T47D (cell line): ENCODE measurements around the gene SNAP25.

Source experiments
- DNase-seq, 2 experiments: peaks; one replicate each; pipeline versions ENCODE4 v3.0.0 to v3.0.0-alpha.2; 2011 to 2012; ENCODE audit warnings: low read depth in 1 of 2, low spot score in 1 of 2
- JUND ChIP-seq: IDR thresholded peaks from 2 replicates; pipeline ENCODE4 v1.6.1; 2012; ENCODE audit warnings: low read depth
- in situ Hi-C: cut with HindIII; loops from 2 replicates; pipeline ENCODE4 v1.10.0; 2016; ENCODE audit warnings: low sequenced_read_pairs, low pct_unique_long_range_greater_than_20kb

SNAP25 gene

DNA sequence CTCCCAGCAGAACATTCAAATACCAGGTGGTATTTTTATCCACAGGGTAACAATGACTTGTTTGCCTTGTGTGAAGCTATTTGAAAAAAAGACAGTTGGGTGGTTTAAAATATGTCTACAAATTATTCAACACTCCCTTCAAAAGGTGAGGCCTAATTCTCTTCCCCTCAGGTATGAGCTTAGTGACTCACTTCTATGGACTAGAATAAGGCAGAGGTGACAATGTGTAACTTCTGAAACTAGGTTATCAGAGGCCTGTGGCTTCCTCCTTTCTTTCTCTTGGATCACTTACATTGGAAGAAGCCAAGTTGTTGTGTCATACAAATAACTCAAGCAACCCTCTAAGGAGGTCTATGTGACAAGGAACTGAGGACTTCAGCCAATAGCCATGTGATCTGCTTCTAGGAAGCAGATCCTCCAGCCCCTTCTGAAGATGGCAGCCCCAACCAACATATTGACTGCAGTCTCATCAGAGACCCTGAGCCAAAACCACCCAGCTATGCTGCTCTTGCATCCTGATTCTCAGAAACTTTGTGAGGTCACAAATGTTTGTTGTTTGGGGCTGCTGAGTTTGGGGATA lies 102.6 kb downstream of the SNAP25 start:
- DNase-seq = no peak
- TF ChIP-seq JUND = no peak
- in situ Hi-C loops = no loop called here

- no peak for DNase-seq
- in situ Hi-C loops = no loop called here
- TF ChIP-seq JUND = no peak
These were observed 103.7 kb downstream of the SNAP25 start for GRCh38 chr20:10322073-10323012.

DNA sequence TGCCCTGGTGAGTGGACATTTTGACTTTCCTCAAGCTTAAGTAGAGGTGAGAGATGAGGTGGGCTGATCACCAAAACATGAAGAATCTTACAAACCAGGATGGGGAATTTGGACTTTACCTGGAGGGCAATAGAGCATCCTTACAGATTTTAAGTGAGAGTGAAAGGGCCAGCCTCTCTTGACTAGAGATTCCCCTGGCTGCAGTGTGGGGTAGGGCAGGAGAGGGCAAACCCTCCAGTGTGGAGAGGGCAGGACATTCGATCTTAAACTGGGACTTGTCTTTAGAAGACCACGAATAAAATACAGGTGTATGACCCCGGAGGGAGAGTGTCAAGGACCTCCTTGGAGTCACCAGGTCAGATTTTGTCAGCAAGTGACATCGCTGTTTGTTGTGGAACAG lies 105.1 kb downstream of the SNAP25 start:
- TF ChIP-seq JUND = no peak
- in situ Hi-C loops = no loop called here
- no peak for DNase-seq

GRCh38 chr20:10324198-10324847 lies 105.7 kb downstream of the SNAP25 start:
- in situ Hi-C loops = no loop called here
- no peak for DNase-seq
- TF ChIP-seq JUND = no peak

DNA sequence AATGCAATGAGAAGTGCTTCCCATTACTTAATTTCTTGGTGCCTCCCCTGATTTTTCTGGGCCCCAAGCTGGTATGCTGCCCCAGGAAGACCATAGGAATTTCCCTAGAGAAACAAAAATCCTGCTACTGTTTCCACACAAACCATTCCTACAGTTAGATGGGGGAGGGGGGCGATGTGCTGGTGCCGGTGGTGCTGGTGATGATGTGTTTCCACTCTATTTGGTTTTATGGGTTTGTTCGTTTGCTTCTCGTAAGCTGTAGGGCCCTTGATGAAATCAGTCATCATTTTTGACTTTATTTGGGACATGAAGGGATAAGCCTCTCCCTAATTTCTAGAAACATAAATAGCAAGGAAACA lies 110.2 kb downstream of the SNAP25 start:
- TF ChIP-seq JUND = no peak
- in situ Hi-C loops = no loop called here
- no peak for DNase-seq

DNA sequence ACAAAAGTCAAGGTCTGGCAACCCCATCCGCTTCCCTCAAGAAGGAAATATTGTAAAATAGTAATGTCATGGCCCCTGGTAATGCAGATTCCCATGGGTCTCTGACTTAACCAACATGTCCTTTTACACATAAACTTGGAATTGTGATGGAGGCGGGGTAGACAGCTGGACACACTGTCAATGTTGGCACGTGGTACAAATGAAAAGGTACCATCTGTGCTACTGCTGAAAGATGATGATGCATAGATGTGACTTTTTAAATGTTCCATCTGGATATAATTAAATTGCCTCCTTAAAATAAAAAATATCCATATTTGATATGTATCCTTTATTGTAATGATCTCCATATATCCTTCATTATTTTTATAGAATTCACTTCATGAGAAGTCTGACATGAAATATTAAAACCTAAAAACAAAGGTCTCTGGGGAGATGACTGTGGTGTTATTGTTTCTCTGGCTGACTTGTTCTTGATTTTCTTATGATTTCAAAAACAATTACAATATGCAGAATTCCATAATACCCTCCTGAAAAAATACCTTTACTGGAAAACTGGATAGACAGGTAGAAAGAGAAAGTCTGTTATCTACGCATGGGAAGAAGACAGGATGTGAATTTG lies 110.9 kb downstream of the SNAP25 start:
- in situ Hi-C loops = no loop called here
- no peak for DNase-seq
- TF ChIP-seq JUND = no peak

DNA sequence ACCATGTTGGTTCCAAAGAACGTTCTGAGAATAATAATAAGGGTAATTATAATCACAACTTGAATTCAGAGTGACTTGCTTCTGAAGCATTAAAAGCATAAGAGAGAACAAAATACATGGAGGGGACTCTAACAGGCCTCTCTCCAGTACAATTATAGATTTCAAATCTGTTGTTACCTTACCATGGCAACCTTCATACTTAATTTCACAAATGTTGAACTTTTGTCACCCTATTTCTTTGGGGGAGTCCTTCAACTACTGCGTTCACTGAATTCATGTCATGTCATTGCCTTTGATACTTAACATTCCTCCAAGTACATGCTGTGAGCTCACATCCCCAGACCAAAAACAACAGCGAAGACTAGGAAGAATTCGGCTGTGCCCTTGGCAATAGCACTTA lies 111.4 kb downstream of the SNAP25 start:
- no peak for TF ChIP-seq JUND
- no peak for DNase-seq
- in situ Hi-C loops = no loop called here

DNA sequence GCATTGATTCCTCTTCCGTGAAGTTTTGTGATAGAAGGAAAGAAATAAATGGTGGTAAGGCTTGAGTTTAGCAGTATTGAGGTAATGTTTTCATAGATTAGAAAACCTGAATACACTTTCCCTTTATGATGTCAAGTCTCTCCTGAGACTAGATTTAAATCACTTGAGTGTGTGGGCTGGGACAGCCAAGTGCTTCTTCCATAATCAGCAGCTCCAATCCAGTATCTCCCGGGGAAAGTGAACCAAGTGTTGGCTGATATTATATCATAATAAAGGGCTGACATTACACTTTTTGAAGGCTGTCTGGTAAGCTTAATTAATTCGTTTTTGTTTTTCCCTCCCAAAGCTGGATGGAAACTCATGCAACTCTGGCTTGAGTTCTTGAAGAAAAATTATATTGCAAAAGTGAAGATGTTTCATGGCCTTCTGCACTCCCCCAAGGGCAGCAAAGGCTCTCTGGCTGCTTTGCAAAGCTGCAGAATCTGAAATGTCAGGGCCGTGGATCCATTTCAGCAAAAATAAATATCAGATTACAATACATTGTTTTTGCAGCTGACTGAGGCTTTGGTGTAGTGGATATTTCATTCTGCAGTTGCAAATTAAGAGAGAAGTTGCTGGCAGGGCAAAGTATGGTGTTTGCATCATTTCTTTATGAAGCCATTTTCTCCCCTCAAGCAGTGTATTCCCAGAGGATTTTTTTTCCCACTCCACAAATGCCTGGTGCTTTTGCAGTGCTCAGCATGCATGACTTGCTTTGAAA lies 114.2 kb downstream of the SNAP25 start:
- in situ Hi-C loops = no loop called here
- no peak for DNase-seq
- no peak for TF ChIP-seq JUND

GRCh38 chr20:10336959-10337729 lies 118.5 kb downstream of the SNAP25 start:
- no peak for DNase-seq
- no peak for TF ChIP-seq JUND
- in situ Hi-C loops = no loop called here

DNA sequence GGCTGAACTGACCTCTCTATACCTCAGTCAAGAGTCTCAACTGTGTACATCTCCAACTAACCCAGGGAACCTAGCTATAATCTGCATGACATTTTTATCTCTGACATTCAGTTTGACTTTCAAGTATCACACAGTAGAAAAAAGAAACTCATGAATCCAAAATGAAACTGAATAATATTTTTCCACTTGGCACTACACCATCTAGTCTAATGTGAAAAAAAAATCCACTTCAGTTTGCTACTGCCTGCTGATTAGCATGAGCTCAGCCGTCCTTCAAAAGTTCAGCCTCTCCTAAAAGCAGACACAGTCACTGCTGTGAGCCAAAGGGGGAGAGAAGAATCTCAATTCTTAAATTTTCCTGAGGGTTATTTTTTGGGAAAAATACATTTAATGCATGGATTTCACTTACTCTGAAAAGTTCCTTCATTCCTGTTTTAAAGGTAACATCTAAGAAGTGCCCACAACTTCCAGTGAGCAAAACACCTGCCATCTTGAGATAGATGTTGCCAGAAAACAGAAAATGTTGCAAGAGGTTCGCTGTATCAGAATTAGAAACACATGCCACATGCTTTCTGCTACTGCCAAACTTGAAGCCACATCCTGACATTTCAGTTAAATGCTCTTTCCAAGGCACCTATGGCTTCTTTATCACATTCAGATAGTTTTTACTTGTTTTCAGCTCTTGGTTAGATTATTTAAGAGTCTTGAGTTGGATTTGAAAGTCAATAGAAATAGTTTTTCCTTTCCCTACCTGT lies 120.0 kb downstream of the SNAP25 start:
- DNase-seq = no peak
- in situ Hi-C loops = no loop called here
- TF ChIP-seq JUND = no peak

DNA sequence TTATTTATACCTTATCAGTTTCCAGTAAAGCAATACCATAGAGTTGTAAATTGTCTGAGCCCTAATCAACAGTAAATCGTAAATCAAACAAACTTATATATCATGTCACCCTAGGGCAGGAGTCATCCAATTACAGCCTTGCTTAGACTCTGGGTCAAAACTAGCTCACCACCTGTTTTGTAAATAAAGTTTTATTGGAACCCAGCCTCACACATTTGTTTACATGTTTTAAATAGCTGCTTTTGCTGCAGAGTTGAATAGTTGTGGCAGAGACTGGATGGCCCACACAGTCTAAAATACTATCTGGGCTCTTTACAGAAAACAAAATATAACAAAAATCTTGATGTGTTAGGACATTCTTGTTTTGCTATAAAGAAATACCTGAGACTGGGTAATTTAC lies 121.0 kb downstream of the SNAP25 start:
- no peak for DNase-seq
- in situ Hi-C loops = no loop called here
- TF ChIP-seq JUND = no peak
